Neural cell (in vitro differentiated cells): Measurements from ENCODE around the gene TMEM167A. TPM values are rescaled to one million over a fixed set of nuclear protein-coding genes. Genes with fewer than 3 reads are reported as not detected.

Experiments
- H2AFZ ChIP-seq: fragments of 200-600, 300-800 bp; sonication (generic), shearing (Covaris generic); 2 replicates; pipeline ENCODE4 v1.6.0; 2014; ENCODE audit warnings: low read depth, mild to moderate bottlenecking, antibody characterized with exemption, low read length, moderate library complexity
- H3F3A ChIP-seq: fragments of 200-600 bp; shearing (Covaris generic); 2 replicates; pipeline ENCODE4 v1.6.1; 2016; ENCODE audit warnings: mild to moderate bottlenecking, moderate library complexity, mixed read lengths, antibody characterized with exemption, low read length; ENCODE audit not compliant: insufficient read depth, poor library complexity, severe bottlenecking
- H3K27ac ChIP-seq: fragments of 200-600, 300-800 bp; sonication (generic), shearing (Covaris generic); 2 replicates; pipeline ENCODE4 v1.5.1; 2014; ENCODE audit warnings: mild to moderate bottlenecking, low read length, moderate library complexity
- H3K27me3 ChIP-seq: fragments of 300-800, 200-600 bp; sonication (generic), shearing (Covaris generic); 2 replicates; pipeline ENCODE4 v1.6.0; 2014; ENCODE audit warnings: mild to moderate bottlenecking, low read depth, low read length, moderate library complexity; ENCODE audit not compliant: insufficient read depth
- H3K36me3 ChIP-seq: fragments of 300-800, 200-600 bp; sonication (generic), shearing (Covaris generic); 2 replicates; pipeline ENCODE4 v1.5.1; 2014; ENCODE audit warnings: mild to moderate bottlenecking, antibody characterized with exemption, low read length, moderate library complexity; ENCODE audit not compliant: insufficient read depth
- H3K4me2 ChIP-seq: fragments of 300-800, 200-600 bp; sonication (generic), shearing (Covaris generic); 2 replicates; pipeline ENCODE4 v1.6.0; 2014; ENCODE audit warnings: mild to moderate bottlenecking, low read length
- H3K4me3 ChIP-seq: fragments of 300-800, 200-600 bp; sonication (generic), shearing (Covaris generic); 2 replicates; pipeline ENCODE4 v1.5.1; 2014; ENCODE audit warnings: mild to moderate bottlenecking, low read length, moderate library complexity
- H3K79me2 ChIP-seq: fragments of 200-600 bp; shearing (Covaris generic); replicated peaks from 2 replicates; pipeline ENCODE4 v1.6.0; 2014; ENCODE audit warnings: mild to moderate bottlenecking, low read length, moderate library complexity; ENCODE audit not compliant: insufficient read depth
- H3K9ac ChIP-seq: fragments of 300-800, 200-600 bp; sonication (generic), shearing (Covaris generic); 2 replicates; pipeline ENCODE4 v1.6.1; 2016; ENCODE audit warnings: mild to moderate bottlenecking, low read length, mixed read lengths
- H3K9me2 ChIP-seq: fragments of 200-600 bp; shearing (Covaris generic); 2 replicates; pipeline ENCODE4 v1.6.1; 2016; ENCODE audit warnings: mild to moderate bottlenecking, low read length, mixed read lengths; ENCODE audit not compliant: insufficient read depth
- H3K9me3 ChIP-seq: fragments of 200-600, 300-800 bp; sonication (generic), shearing (Covaris generic); 2 replicates; pipeline ENCODE4 v1.6.1; 2016; ENCODE audit warnings: mild to moderate bottlenecking, mixed run types, low read length, moderate library complexity, mixed read lengths
- H4K20me1 ChIP-seq: fragments of 200-600 bp; shearing (Covaris generic); 2 replicates; pipeline ENCODE4 v1.6.1; 2016; ENCODE audit warnings: mild to moderate bottlenecking, mixed run types; ENCODE audit not compliant: insufficient read depth
- EP300 ChIP-seq: fragments of 450-650 bp; conservative IDR thresholded peaks from 2 replicates; pipeline ENCODE4 v1.6.1; 2014; ENCODE audit warnings: antibody characterized with exemption, mild to moderate bottlenecking, moderate library complexity; ENCODE audit not compliant: poor library complexity, severe bottlenecking
- EZH2 ChIP-seq: fragments of 200-600, 300-800 bp; shearing (Covaris generic), sonication (generic); IDR thresholded peaks from 2 replicates; pipeline ENCODE4 v1.6.1; 2014; ENCODE audit warnings: antibody characterized with exemption, low read length, borderline replicate concordance, mild to moderate bottlenecking; ENCODE audit not compliant: insufficient read depth, poor library complexity, severe bottlenecking
- MXI1 ChIP-seq: fragments of 450-650 bp; conservative IDR thresholded peaks from 2 replicates; pipeline ENCODE4 v1.6.1; 2014; ENCODE audit warnings: antibody characterized with exemption, mild to moderate bottlenecking; ENCODE audit not compliant: poor library complexity, severe bottlenecking
- POLR2AphosphoS5 ChIP-seq: IDR thresholded peaks from 2 replicates; pipeline ENCODE4 v1.6.1; 2012
- RAD21 ChIP-seq: fragments of 450-650 bp; conservative IDR thresholded peaks from 2 replicates; pipeline ENCODE4 v1.6.1; 2014; ENCODE audit warnings: antibody characterized with exemption, mild to moderate bottlenecking, moderate library complexity
- SMC3 ChIP-seq: fragments of 450-650 bp; conservative IDR thresholded peaks from 2 replicates; pipeline ENCODE4 v1.6.1; 2014; ENCODE audit warnings: antibody characterized with exemption, mild to moderate bottlenecking, moderate library complexity; ENCODE audit not compliant: poor library complexity
- TAF1 ChIP-seq: IDR thresholded peaks from 2 replicates; pipeline ENCODE4 v1.6.1; 2012; ENCODE audit warnings: low read depth
- polyA plus RNA-seq: library from polyadenylated mRNA; depleted of rRNA; stranded (reverse); fragments of >200 nt; gene quantifications from 2 replicates; pipeline ENCODE4 v1.2.3, GENCODE V29; 2014
- TF ChIP-seq, protein P1 (sequence below): fragments of 450-650 bp; IDR thresholded peaks from 2 replicates; pipeline ENCODE4 v1.5.1; 2014; ENCODE audit warnings: antibody characterized with exemption, mild to moderate bottlenecking, moderate library complexity; ENCODE audit not compliant: poor library complexity, severe bottlenecking
- TF ChIP-seq, protein P2 (sequence below): IDR thresholded peaks from 2 replicates; pipeline ENCODE4 v1.6.1; 2012; ENCODE audit warnings: borderline replicate concordance

Gene TMEM167A
- polyA plus RNA-seq, 1 donor from 2014 or later, result 436 TPM

DNA sequence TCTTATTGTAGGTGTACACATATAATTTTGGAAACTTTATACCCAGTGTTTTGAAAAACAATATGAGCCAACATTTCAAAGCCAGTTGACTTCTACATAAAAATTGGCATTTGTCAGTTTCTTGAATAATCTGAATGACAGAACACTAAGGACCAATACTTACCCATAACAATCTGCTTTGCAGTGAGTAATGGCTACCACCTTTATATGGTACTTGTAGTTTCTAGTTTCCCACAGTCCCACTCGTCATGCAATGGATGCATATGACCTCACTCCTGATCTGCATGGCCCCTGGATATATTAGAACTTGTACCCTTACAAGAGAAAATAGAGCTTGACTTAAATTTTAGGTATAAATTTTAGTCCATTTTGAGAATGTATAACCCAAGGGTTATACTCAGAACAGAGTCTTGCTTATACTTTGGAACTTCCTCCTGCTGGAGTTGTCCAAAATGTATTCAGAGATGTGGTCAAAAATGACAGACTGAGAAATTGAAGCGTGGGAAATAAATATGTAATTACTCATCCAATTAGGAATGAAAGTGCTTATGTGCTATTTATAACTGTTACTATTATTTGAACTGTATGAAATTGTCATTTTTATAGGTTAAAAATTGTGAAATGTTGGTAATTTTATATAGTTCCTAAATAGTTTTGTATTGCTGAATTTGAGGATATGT is 19.6 kb upstream of the TMEM167A start:
- Histone ChIP-seq H3K36me3 (no peaks in the 10 kb centered on the region), H3K9me3 (no peaks in the 10 kb centered on the region), H3K9ac (no peak overlapping the region), H3K4me2 (no peak overlapping the region), H3K27me3 (no peaks in the 10 kb centered on the region), H2AFZ (no peak overlapping the region), H3K4me3 (no peak overlapping the region), H3F3A (no peaks in the 10 kb centered on the region), H3K79me2 (no peaks in the 10 kb centered on the region), H3K9me2 (no peaks in the 10 kb centered on the region), H3K27ac (no peak overlapping the region), H4K20me1 (no peaks in the 10 kb centered on the region)
- TF ChIP-seq MXI1 (no peak), SMC3 (no peak), TAF1 (no peak), POLR2AphosphoS5 (no peak), EZH2 (no peak), RAD21 (no peak), EP300 (no peak)
- TF ChIP-seq, protein P1, sequence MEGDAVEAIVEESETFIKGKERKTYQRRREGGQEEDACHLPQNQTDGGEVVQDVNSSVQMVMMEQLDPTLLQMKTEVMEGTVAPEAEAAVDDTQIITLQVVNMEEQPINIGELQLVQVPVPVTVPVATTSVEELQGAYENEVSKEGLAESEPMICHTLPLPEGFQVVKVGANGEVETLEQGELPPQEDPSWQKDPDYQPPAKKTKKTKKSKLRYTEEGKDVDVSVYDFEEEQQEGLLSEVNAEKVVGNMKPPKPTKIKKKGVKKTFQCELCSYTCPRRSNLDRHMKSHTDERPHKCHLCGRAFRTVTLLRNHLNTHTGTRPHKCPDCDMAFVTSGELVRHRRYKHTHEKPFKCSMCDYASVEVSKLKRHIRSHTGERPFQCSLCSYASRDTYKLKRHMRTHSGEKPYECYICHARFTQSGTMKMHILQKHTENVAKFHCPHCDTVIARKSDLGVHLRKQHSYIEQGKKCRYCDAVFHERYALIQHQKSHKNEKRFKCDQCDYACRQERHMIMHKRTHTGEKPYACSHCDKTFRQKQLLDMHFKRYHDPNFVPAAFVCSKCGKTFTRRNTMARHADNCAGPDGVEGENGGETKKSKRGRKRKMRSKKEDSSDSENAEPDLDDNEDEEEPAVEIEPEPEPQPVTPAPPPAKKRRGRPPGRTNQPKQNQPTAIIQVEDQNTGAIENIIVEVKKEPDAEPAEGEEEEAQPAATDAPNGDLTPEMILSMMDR, result no peak
- TF ChIP-seq, protein P2, sequence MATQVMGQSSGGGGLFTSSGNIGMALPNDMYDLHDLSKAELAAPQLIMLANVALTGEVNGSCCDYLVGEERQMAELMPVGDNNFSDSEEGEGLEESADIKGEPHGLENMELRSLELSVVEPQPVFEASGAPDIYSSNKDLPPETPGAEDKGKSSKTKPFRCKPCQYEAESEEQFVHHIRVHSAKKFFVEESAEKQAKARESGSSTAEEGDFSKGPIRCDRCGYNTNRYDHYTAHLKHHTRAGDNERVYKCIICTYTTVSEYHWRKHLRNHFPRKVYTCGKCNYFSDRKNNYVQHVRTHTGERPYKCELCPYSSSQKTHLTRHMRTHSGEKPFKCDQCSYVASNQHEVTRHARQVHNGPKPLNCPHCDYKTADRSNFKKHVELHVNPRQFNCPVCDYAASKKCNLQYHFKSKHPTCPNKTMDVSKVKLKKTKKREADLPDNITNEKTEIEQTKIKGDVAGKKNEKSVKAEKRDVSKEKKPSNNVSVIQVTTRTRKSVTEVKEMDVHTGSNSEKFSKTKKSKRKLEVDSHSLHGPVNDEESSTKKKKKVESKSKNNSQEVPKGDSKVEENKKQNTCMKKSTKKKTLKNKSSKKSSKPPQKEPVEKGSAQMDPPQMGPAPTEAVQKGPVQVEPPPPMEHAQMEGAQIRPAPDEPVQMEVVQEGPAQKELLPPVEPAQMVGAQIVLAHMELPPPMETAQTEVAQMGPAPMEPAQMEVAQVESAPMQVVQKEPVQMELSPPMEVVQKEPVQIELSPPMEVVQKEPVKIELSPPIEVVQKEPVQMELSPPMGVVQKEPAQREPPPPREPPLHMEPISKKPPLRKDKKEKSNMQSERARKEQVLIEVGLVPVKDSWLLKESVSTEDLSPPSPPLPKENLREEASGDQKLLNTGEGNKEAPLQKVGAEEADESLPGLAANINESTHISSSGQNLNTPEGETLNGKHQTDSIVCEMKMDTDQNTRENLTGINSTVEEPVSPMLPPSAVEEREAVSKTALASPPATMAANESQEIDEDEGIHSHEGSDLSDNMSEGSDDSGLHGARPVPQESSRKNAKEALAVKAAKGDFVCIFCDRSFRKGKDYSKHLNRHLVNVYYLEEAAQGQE, result no peak

DNA sequence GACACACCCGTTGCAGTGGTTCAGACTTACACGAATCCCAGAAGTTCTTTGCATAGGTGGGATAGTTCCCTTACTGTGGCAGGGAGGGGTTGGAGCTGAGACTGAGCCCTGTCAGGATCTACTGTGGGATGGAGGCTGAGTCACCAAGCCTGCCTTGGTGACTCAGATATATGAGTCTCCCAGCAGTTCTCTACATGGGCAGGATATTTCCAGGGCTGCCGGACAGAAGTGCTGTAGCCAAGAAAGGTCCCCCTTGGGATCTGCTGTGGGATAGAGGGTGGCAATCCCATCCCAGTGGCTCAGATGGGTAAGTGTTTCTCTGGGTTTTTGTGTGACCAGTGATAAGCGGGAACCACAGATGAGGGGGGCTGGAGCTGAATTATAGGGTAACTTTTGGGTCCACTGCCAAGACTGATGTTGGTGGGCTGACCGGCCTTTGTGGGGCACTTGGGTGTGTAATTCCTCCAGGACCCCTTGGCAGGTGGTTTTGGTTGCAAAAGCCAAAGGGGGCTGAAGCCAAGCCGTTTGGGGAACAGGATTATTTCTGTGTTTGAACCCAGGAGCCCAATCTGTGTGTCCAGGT is 18.9 kb upstream of the TMEM167A start:
- no peak overlapping the region for H3K9ac ChIP-seq
- no peak overlapping the region for H3K4me3 ChIP-seq
- no peaks in the 10 kb centered on the region for H3K27me3 ChIP-seq
- no peaks in the 10 kb centered on the region for H3K9me3 ChIP-seq
- no peak overlapping the region for H2AFZ ChIP-seq
- TF ChIP-seq POLR2AphosphoS5 (no peak), EP300 (no peak), RAD21 (no peak), EZH2 (no peak)
- H3F3A ChIP-seq, result no peaks in the 10 kb centered on the region
- H3K9me2 ChIP-seq, result no peaks in the 10 kb centered on the region
- no peaks in the 10 kb centered on the region for H3K36me3 ChIP-seq
- no peaks in the 10 kb centered on the region for H4K20me1 ChIP-seq
- H3K79me2 ChIP-seq, result no peaks in the 10 kb centered on the region
- H3K27ac ChIP-seq, result no peak overlapping the region
- no peak overlapping the region for H3K4me2 ChIP-seq
